GM19468 (cell line): ENCODE data around the gene PMS2.
"Not testable (repeated sequence)": the region's sequence is repeated elsewhere in the genome, so short reads cannot be mapped to it uniquely, and the experiment has no call there.

ENCODE experiments used
- ATAC-seq: cut with Tn5 transposase; IDR thresholded peaks from one replicate; pipeline ENCODE4 v1.9.1; 2021; ENCODE audit warnings: mild to moderate bottlenecking, moderate library complexity, moderate number of reproducible peaks; ENCODE audit not compliant: unreplicated experiment; ENCODE audit errors: extremely low read depth

Gene PMS2

GRCh38 chr7:6008668-6009611 is at the start of gene PMS2, which contains the start of gene AIMP2:
Gene PMS2, minus strand, starts transcription at chr7:6009049. Its CDS starts 30 bp downstream, at chr7:6009019.
Gene AIMP2, plus strand, starts transcription at chr7:6009272. Its CDS starts 92 bp downstream, at chr7:6009364.
- ATAC-seq, result peak; percentile 77

- no peak for ATAC-seq
Measured at GRCh38 chr7:6057316-6058129, 48.7 kb upstream of the PMS2 start.

DNA sequence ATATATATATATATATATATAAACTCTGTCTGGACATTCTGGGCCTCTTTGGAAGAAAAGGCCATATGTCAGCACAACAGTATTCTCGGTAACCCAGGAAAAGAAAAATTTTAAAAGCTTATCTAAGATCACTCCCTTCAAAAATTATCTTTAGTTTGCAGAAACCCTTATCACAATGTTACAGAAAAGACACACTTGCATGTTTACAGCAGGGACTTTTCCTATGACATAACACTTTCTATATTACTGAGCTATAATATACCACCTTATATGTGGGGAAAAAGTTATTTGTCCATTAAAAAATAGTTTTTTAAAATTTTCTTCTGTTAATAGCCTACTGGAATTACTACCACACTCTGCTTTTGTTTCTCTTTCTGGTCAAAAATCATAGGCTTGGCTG is 47.8 kb upstream of the PMS2 start:
- ATAC-seq, result no peak

GRCh38 chr7:6051185-6051584 is 42.3 kb upstream of the PMS2 start:
- not testable (repeated sequence) for ATAC-seq

DNA sequence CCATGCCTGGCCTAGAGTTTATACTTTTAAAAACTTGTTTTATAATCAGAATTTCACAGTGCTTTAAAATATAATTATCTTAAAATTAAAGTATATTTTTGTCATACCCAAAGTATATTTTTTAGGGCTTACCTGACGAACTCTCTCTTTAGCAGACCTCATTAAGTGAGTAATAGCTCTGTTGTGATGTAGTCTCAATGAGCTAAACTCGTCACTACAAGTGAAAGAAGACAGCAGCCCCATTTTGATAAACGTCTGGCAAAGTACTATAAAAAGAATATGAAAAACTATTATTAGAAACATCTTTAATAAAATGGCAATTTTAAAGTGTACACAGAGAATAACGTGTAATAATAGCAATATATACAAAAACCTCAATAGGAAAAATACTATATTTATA is 40.9 kb upstream of the PMS2 start:
- no peak for ATAC-seq

DNA sequence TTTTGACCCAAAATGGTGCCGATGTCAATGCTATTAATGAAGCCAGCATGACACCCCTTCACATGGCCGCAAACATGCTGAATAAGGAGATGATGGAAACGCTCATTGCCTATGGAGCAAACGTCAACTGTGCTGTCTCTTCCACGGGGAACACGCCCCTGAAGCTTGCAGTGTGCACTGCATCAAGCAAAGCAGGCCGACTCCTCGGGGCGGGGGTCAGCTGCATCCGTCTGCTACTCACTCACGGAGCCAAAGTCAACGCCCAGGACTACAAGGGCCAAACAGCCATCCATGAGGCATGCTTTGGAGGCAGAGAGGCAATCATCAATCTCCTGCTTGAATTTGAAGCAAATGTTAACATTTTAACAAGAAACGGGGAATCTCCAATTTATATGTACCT is 26.8 kb upstream of the PMS2 start:
- no peak for ATAC-seq

DNA sequence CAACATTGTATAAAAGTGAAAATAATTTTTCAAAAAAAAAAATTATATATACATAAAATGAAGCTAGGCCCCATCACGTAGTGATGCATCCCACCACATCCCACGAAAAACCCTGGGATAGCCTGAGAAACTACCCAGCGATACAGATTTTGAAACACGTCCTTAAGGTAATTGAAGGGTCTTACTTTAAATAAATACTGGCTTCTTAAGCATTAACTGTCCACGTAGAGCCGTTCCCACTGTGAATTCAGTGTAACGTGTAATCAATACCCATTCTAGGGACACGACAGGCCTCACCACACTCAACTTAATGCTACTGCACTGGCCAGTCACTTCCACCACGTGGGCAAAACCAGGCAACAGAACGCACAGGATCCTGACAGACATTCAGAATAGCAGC is 26.3 kb upstream of the PMS2 start:
- ATAC-seq, result no peak

GRCh38 chr7:6032641-6033040 is 23.8 kb upstream of the PMS2 start:
- ATAC-seq, result no peak

- no peak for ATAC-seq
Measured at GRCh38 chr7:6032167-6032566, 23.3 kb upstream of the PMS2 start.

DNA sequence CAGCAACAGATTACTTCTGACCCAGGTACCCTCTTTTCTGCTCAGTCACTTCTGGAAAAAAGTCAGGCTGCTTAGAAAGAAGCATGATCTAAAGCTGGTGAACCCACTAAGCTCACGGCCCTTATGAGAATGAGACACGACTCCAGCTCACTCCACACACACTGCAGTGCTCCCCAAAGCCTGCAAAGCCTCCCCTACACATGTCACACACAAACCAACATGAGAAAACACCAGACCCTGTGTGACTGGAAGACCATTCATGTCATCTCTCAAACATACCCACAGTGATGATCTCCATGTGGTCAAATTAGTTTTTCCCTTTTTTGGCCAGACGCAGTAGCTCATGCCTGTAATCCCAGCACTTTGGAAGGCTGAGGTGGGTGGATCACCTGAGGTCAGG is 22.7 kb upstream of the PMS2 start:
- ATAC-seq, result no peak

GRCh38 chr7:6030988-6031387 is 22.1 kb upstream of the PMS2 start, which contains the start of gene ANKRD61:
Gene ANKRD61, plus strand, starts transcription at chr7:6031376. Its CDS starts 0 bp downstream, at chr7:6031376.
- no peak for ATAC-seq

DNA sequence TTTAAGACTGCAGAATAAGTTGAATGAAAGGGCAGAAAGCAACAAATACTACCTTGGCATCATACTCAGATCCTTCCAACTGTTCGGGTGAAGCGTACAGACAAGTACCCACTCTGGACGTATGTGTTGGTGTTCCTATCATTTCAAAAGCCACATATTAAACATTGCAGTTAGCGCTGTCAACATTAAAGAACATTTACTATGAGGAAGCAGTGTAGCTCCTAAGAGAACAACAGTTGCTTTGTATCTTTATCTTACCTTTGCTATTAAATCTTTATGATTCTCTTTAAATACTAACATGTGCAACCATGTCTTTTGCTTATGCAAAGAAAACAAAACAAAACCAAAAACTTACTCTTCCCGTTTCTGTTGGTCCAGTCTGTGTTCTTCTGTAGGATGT is 19.7 kb upstream of the PMS2 start:
- no peak for ATAC-seq

DNA sequence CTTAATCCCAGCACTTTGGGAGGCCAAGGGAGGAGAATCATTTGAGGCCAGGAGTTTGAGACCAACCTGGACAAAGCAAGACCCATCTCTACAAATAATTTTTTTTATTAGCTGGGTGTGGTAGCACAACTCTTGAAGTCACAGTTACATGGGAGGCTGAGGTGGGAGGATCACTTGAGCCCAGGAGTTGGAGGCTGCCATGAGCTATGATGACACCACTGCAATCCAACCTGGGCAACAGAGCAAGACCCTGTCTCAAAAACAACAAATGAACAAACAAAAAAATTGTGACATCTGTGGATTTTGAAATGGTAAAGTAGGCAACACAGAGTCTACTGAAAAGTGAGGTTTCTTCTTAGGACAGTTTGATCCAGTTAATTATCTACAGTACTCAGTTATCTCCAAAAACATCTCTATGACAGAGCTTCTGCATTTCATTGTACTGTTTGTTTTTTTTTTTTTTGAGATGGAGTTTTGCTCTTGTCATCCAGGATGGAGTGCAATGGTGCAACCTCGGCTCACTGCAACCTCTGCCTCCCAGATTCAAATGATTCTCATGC is 19.0 kb upstream of the PMS2 start:
- no peak for ATAC-seq

DNA sequence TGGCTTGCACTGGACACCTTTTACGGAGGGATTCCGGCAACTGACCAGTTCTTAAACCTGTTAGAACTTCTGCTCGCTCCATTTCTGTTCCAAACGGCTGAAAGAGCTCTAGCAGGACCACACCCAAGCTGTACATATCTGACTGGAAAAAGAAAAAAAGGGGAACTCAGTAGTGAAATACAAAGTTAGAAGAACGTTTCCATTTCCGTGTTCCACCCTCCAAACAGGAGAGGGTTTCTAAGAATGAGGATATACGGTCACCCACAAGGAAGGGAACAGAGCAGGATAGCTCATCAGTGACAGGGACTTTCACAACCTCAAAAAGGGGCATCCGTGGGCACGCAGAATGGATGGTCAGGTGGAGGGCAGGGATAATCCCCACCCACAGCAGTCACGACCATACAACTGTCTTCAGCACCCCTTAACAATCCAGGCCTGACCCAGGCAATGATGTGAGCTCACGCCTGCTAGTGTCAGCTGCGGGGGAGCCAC is 18.0 kb upstream of the PMS2 start:
- ATAC-seq, result no peak

DNA sequence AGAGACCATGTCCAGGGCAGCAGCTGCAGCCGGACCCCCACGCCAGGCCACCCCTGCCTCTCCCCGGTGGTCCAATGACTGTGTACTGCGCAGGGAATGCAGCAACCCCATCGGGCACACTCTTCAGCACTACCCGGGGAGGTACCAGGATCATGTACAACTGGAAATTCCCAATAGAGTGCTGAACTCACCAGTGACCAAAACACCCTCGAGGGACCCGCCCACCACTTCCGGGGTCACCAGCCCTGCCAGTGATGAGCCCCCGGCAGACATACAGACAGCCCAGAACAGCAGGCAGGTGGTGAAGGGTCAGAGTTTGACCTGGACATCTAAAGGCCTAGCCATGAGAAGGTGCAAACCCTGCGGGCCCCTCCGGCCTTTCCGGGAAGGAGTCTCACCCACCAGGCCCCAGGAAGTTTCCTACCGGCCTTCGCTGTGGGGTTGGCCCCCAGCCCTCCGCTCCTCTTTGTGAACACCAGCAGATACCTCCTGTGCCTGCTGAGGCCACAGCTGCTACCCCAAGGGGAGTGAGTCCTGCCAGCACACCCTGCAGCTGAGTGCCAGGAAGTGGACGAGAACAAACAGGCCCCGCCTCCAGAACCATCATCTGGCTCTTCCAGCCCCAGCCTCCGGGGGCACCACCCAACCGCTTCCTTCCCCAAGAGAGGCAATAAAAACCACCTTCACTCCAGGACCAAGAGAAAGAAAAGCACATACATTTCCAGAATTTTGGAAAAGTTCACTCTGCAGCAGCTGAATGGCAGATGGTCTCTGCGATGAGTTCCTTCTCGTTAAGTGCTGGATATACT is 17.4 kb upstream of the PMS2 start:
- peak; percentile 49 for ATAC-seq

DNA sequence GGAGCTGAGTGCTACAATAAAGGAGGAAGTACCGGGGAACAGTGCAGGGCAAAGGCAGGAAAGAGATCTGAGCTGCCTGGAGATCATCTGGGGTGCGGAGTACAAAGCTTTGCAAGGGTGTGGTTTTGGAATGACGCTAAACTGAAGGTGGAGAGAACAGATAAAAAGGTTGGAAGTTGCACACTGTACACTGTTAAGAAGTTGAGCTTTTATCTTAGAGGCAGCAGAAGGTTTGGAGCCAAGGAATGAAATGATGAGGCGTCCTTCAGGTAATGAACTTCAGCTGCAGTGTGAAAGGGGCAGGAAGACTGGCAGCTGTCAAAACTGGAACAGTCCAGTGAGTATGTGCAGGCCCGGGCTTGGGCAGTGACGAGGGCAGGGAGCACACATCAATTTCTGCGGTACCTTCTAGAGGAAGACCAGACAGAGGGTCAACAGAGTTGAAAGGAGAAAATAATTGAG is 15.2 kb upstream of the PMS2 start:
- ATAC-seq, result no peak

GRCh38 chr7:6022707-6023106 is 13.9 kb upstream of the PMS2 start:
- no peak for ATAC-seq

DNA sequence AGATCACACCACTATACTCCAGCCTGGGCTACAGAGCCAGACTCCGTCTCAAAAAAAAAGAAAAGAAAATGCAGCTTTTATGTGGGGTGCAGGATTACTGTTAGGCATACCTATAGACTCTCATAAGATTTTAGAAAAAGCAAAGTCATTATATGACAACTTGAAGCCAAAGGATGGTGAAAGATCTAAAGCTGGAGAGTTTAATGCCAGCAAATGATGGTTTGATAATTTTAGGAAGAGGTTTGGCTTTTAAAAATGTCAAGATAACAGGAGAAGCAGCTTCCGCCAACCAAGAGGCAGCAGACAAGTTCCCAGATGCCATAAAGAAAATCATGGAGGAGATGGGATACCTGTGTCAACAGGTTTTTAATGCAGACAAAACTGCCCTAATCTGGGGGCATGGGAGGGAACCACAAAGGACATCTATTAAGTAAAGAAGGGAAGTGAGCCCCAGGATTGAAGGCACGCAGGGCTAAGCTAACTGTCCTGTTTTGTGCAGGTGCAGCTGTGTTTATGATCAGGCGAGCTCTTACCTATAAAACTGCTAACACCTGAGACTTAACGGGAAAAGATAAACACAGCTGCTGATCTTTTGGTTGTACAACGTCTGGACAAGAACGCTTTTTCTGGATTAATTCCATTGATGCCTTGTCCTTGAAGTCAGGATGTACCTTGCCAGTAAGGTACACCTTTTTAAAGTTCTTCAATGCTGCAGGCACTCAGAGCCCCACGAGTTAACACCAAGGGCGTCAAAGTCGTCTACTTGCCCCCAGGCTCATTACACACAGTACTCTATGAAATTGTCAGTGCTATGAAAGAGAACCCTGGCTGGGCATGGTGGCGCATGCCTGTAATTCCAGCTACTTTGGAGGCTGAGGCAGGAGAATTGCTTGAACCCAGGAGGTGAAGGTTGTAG is 11.8 kb upstream of the PMS2 start:
- ATAC-seq, result no peak

- ATAC-seq, result no peak
Measured at GRCh38 chr7:6016653-6016966, 7.8 kb upstream of the PMS2 start.
